Measurements from ENCODE around the gene RTRAF.

GRCh38 chr14:52055167-52055566 lies 65.8 kb downstream of the RTRAF start:
- TF ChIP-seq CTCF (IDR thresholded peaks at IDR 0.05) (no peak), POLR2A (IDR thresholded peaks at IDR 0.05) (no peak), EP300 (IDR thresholded peaks at IDR 0.05) (no peak)

All from tibial nerve (tissue), 4 donors.